Activated naive CD4-positive, alpha-beta T cell (primary cell): ENCODE results near the gene SRPK2.
"Not testable (repeated sequence)": the region's sequence is repeated elsewhere in the genome, so short reads cannot be mapped to it uniquely, and the experiment has no call there.

Experiments
- DNase-seq, 4 experiments: peaks; one replicate each; lab custom pipeline; 2025; lab: John Stamatoyannopoulos, UW

SRPK2 gene

GRCh38 chr7:105267244-105267643 is 121.5 kb downstream of the SRPK2 start:
- DNase-seq: no peak

GRCh38 chr7:105264707-105265106 is 124.0 kb downstream of the SRPK2 start:
- DNase-seq: no peak

- no peak for DNase-seq
These were observed 127.0 kb downstream of the SRPK2 start for GRCh38 chr7:105261689-105262088.

DNA sequence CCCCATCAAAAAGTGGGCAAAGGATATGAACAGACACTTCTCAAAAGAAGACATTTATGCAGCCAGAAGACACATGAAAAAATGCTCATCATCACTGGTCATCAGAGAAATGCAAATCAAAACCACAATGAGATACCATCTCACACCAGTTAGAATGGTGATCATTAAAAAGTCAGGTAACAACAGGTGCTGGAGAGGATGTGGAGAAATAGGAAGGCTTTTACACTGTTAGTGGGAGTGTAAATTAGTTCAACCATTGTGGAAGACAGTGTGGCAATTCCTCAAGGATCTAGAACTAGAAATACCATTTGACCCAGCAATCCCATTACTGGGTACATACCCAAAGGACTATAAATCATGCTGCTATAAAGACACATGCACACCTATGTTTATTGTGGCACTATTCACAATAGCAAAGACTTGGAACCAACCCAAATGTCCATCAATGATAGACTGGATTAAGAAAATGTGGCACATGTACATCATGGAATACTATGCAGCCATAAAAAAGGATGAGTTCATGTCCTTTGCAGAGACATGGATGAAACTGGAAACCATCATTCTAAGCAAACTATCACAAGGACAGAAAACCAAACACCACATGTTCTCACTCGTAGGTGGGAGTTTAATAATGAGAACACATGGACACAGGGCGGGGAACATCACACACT is 128.4 kb downstream of the SRPK2 start:
- DNase-seq: not testable (repeated sequence)

GRCh38 chr7:105258919-105259318 is 129.8 kb downstream of the SRPK2 start:
- DNase-seq: not testable (repeated sequence)

DNA sequence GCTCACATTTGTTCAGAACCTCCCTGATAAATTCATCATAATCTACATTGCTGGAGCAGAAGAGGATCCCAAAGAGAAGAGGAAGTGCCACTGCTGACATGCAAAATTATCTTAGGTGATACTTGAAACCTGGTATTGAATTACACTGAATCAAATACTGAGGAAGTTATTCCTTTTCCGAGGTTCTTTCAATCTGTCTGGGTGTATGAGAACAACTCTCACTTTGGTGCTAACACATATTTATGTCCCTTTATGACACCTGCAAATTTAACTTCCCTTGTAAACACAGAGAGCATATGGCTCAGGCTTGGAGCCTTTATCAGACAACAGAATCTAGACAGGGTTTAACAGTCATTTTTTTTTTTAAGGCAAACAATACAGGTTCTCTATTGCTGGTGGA is 131.4 kb downstream of the SRPK2 start:
- DNase-seq: no peak

DNA sequence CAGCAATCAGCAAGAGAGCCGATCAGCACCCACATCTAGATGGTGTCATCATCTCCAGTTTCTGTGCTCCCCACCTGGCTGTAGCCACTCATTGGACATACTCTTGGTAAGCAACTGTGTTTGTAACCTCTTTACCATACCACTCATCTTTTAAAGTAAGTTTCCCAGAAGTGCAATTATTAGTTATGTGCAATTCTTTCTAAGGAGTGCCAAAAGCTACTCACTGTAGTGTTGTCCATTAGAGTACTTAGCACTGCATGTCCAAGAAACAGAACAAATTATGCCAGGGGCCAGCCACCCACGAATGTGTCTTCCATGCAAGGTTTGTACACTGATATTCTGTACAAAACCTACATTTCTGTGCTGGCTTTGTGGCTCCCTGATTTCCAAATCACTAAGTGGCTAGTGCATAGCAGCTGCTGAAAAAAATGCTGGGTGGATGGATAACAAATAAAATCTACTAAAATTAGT is 131.9 kb downstream of the SRPK2 start:
- no peak for DNase-seq

DNA sequence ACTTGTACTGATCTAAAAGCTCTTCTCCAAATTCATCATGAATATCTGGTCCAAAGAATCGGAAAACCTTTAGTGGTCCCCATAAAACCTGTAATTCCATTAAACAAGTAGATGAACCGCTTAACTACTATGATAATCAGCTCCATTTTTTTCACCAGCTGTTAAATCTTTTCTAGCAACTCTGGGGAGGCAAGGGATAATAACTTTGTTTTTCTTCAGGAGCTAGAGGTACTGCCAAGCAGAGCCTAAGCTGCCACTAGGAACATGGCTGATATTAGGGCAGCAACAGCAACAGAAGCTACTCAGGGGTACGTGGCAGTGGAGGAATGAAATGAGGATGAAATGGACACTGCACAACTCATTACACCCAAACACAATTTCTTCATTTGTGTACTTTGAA is 138.0 kb downstream of the SRPK2 start:
- DNase-seq: no peak

- DNase-seq: no peak
These were observed 138.5 kb downstream of the SRPK2 start for GRCh38 chr7:105250239-105250638.

DNA sequence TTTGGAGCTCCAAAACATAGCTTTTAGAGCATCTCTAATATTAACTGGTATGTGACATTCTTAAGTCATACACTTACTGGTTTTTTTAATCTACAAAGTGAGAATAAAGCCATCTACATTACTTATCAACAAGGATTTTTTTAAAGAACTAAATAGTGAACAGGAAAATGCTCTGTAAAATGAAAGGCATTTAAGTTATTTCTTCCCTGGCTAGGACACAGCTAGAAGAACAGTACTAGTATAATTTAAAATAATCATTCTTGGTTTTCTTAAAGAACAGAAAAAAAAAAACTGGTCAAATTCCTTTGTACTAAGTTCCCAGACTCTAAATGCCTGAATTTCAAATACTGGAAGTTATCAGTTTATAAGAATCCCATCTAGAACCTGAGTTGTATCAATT is 139.5 kb downstream of the SRPK2 start:
- no peak for DNase-seq

DNA sequence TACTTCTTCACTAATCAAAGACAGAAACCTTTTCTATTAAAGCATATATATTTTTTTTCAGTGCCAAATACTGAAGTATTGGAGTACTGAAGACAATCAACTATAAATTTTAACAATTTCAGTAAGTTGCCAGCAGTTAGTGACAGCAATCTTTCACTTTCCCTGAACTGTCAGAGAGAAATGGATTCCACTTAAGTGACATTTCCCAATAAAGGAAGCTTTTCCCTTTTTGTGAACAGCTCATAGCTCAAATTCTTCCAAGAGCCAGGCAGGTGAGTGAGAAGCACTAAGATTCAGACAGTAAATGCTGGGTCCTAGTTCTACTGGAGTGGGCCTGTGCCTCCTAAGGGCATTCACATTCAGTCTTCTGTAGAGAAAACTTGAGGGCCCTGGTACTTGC is 142.0 kb downstream of the SRPK2 start:
- DNase-seq: no peak

GRCh38 chr7:105246256-105246655 is 142.5 kb downstream of the SRPK2 start:
- no peak for DNase-seq

DNA sequence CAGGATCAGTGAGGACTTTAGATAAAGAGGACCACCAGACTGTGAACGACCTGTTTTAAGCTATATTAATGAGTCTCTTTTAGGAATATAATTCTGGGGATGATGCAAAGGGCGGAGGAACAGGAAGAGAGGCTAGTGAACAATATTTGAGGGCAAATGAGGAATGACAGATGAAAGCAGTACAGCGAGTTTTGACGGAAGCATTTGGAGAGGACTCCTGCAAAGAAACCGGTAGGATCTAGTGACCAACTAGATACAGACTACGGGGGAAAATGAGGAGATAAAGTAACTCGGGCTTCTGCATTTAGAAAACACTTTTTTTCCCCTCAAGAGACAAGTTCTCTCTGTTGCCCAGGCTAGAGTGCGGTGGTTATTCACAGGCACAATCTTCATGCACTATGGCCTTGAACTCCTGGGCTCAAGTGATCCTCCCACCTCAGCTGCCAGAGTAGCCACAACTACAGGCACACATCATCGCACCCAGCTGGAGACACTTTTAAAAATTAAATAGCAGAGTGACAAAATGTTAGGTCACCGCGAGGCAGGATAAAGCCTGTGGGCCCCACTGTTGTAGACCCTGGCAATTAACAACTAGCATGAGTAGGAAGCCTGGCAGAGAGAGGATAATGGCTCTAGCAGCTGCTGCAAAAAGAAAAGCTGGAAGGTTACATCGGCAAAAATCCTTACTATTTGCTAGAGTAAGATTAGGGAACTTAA is 143.2 kb downstream of the SRPK2 start:
- no peak for DNase-seq

GRCh38 chr7:105244594-105244993 is 144.1 kb downstream of the SRPK2 start:
- DNase-seq: no peak

GRCh38 chr7:105241198-105241597 is 147.5 kb downstream of the SRPK2 start:
- no peak for DNase-seq

DNA sequence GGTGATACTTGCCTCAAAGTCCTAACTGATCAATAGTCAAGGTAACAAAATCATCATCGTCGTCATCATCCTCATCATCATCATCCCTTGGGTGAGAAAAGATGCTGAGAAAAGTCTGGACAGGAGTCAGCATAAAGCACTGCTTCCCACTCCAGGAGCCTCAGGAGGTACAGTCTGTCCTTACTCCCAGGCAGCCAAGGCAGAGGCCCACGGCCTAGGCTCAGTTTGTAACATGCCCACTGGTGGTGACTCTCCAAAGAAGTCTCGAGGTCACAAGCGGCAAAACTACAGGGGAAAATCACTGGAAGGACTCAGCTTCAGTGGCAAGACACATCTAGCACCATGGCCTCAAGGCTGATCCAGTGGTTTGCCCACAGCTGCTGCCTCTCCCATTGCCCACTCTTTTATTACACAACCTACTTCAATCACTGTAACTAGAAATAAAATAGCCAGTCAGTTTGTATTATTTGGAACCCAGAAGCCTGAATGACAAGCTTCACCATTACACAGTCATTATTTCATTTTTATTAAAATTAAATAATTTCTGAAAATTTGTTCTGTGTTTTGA is 150.4 kb downstream of the SRPK2 start:
- no peak for DNase-seq

DNA sequence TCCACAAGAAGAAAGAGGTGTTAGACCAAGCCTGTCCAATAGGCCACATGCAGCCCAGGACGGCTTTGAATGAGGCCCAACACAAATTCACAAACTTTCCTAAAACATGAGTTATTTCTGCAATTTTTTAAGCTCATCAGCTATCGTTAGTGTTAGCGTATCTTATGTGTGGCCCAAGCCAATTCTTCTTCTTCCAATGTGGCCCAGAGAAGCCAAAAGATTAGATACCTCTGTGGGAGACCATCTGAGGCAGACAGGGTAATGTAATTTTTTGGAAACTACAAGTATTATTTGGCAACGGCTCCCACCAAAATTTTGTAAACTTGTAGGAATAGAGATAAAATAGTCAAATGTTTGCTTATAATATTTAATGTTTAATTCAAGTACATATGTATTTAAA is 153.8 kb downstream of the SRPK2 start:
- DNase-seq: no peak

DNA sequence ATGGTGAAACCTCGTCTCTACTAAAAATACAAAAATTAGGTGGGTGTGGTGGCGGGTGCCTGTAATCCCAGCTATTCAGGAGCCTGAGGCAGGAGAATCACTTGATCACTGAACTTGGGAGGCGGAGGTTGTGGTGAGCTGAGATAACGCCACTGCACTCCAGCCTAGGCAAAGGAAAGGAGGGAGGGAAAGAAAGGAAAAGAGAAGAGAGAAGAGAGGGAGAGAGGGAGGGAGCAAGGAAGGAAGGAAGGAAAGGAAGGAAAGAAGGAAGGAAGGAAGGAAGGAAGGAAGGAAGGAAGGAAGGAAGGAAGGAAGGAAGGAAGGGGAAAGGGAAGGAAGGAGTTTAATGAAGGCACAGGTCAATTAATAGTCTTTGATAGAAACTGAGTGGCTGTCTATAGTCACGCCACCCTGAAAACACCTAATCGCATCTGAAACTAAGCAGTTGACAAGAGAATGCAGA is 155.9 kb downstream of the SRPK2 start:
- not testable (repeated sequence) for DNase-seq

GRCh38 chr7:105230486-105230885 is 158.2 kb downstream of the SRPK2 start:
- no peak for DNase-seq

- DNase-seq: no peak
These were observed 159.1 kb downstream of the SRPK2 start for GRCh38 chr7:105229641-105230040.

- DNase-seq: no peak
These were observed 160.2 kb downstream of the SRPK2 start for GRCh38 chr7:105228555-105228954.

DNA sequence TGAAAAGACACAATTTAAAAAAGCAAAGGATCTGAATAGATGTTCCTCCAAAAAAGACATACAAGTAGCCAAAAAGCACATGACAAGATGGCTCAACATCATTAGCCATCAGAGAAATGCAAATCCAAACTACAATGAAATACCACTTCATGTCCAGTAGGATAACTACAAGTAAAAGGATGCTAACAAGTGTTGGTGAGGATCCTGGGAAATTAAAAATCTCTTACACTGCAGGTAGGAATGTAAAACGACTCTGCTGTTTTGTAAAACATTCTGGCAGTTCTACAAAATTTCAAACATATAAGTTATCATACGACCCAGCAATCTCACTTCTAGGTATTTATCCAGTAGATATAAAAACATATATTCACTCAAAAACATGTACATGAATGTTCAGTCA is 161.3 kb downstream of the SRPK2 start:
- DNase-seq: no peak
